SK-N-SH (cell line): ENCODE measurements around the gene SPIRE1. TPM values are rescaled to one million over a fixed set of nuclear protein-coding genes. Genes with fewer than 3 reads are reported as not detected.
"Not testable (repeated sequence)": the region's sequence is repeated elsewhere in the genome, so short reads cannot be mapped to it uniquely, and the experiment has no call there.

Source experiments
- CTCF ChIA-PET: fragments of 300-600, 350-600 bp; formaldehyde crosslinking; extraction: SDS; loops from one replicate; lab custom pipeline; 2021; lab: Yijun Ruan, JAX
- POLR2A ChIA-PET: fragments of 350-600 bp; sonication (Branson Sonifier 250); formaldehyde crosslinking; extraction: SDS; loops from one replicate; lab custom pipeline; 2020; ENCODE audit warnings: antibody characterized with exemption, inconsistent platforms; lab: Yijun Ruan, JAX
- DNase-seq: peaks from one replicate; pipeline ENCODE4 v3.0.0; 2012
- H2AFZ ChIP-seq: fragments of 200-600 bp; sonication (generic); 2 replicates; pipeline ENCODE4 v1.8.1; 2016; ENCODE audit warnings: antibody characterized with exemption, mild to moderate bottlenecking, low read depth
- H3F3A ChIP-seq: fragments of 200-600 bp; sonication (generic); replicated peaks from 2 replicates; pipeline ENCODE3; 2016; ENCODE audit warnings: antibody characterized with exemption, mild to moderate bottlenecking; ENCODE audit not compliant: insufficient read depth
- H3K27ac ChIP-seq, 2 experiments: fragments of 200-500 bp in 1 of 2; fragments of 200-600 bp in 1 of 2; sonication (Bioruptor generic) in 1 of 2; sonication (generic), shearing (Covaris generic) in 1 of 2; 2 replicates each; pipeline versions ENCODE4 v1.5.1 to v1.6.1; 2014 to 2016; ENCODE audit warnings: low read depth in 2 of 2, inconsistent platforms in 1 of 2, low read length in 1 of 2, mild to moderate bottlenecking in 1 of 2, mixed read lengths in 1 of 2
- H3K27me3 ChIP-seq: fragments of 200-600 bp; sonication (generic), shearing (Covaris generic); 2 replicates; pipeline ENCODE4 v1.6.1; 2016; ENCODE audit warnings: mixed run types; ENCODE audit not compliant: insufficient read depth
- H3K36me3 ChIP-seq, 2 experiments: fragments of 200-500 bp in 1 of 2; fragments of 200-600 bp in 1 of 2; sonication (Bioruptor generic) in 1 of 2; sonication (generic) in 1 of 2; replicated peaks in 1 of 2; 2 replicates each; pipeline versions ENCODE3 to v1.5.1; 2014 to 2016; ENCODE audit warnings: low read length in 1 of 2, mild to moderate bottlenecking in 1 of 2; ENCODE audit not compliant: insufficient read depth in 2 of 2, control insufficient read depth in 1 of 2
- H3K4me1 ChIP-seq, 2 experiments: fragments of 200-500 bp in 1 of 2; fragments of 200-600 bp in 1 of 2; sonication (Bioruptor generic) in 1 of 2; sonication (generic), shearing (Covaris generic) in 1 of 2; 2 replicates each; pipeline versions ENCODE4 v1.5.1 to v1.6.1; 2014 to 2016; ENCODE audit warnings: low read depth in 1 of 2, low read length in 1 of 2, mixed run types in 1 of 2; ENCODE audit not compliant: insufficient read depth in 2 of 2, control insufficient read depth in 1 of 2
- H3K4me2 ChIP-seq: fragments of 200-600 bp; sonication (generic), shearing (Covaris generic); 2 replicates; pipeline ENCODE4 v1.6.1; 2017; ENCODE audit warnings: mixed run types
- H3K4me3 ChIP-seq, 2 experiments: fragments of 200-500 bp in 1 of 2; fragments of 200-600 bp in 1 of 2; sonication (Bioruptor generic) in 1 of 2; sonication (generic), shearing (Covaris generic) in 1 of 2; 2 replicates each; pipeline versions ENCODE4 v1.5.1 to v1.8.1; 2014 to 2016; ENCODE audit warnings: low read depth in 2 of 2, inconsistent platforms in 1 of 2, low read length in 1 of 2, mild to moderate bottlenecking in 1 of 2, mixed read lengths in 1 of 2, moderate library complexity in 1 of 2
- H3K79me2 ChIP-seq: fragments of 200-600 bp; sonication (generic); 2 replicates; pipeline ENCODE4 v1.8.1; 2017; ENCODE audit warnings: mild to moderate bottlenecking; ENCODE audit not compliant: insufficient read depth
- H3K9ac ChIP-seq: fragments of 200-600 bp; sonication (generic); 2 replicates; pipeline ENCODE4 v1.6.1; 2017; ENCODE audit warnings: mixed run types
- H3K9me2 ChIP-seq: fragments of 200-600 bp; sonication (generic); 2 replicates; pipeline ENCODE4 v1.6.1; 2017; ENCODE audit warnings: mixed run types
- H3K9me3 ChIP-seq: fragments of 200-600 bp; sonication (generic); 2 replicates; pipeline ENCODE4 v1.6.1; 2017; ENCODE audit warnings: mixed run types, mild to moderate bottlenecking, moderate library complexity
- H4K20me1 ChIP-seq: fragments of 200-600 bp; sonication (generic); 2 replicates; pipeline ENCODE4 v1.6.1; 2017; ENCODE audit warnings: mild to moderate bottlenecking, mixed run types; ENCODE audit not compliant: insufficient read depth
- NFIC ChIP-seq: IDR thresholded peaks from 2 replicates; pipeline ENCODE4 v1.4.0; 2012; ENCODE audit warnings: borderline replicate concordance
- PBX3 ChIP-seq: IDR thresholded peaks from 2 replicates; pipeline ENCODE4; 2012
- POLR2AphosphoS5 ChIP-seq: IDR thresholded peaks from 2 replicates; pipeline ENCODE4 v1.6.1; 2012; ENCODE audit warnings: low read depth, low read length
- WGBS: methylation state at CpG from one replicate; pipeline ENCODE4 v1.1.6; 2017; ENCODE audit warnings: low lambda C conversion rate; 5-methylcytosine and 5-hydroxymethylcytosine counted together
- polyA plus RNA-seq, 3 experiments: library from polyadenylated mRNA; depleted of rRNA; stranded (reverse); fragments of >200 nt; gene quantifications; 2 replicates each; pipeline ENCODE4 v1.2.3, GENCODE V29; 2012

SPIRE1 gene
- polyA plus RNA-seq, 1 of the 3 experiments (the other 2 are of a cell fraction) = 6.7 TPM

- Histone ChIP-seq H3K9ac (no peak overlapping the region), H3K9me3 (no peaks in the 10 kb centered on the region; the same call in 1 of the 2 replicates), H3K27ac (no peak overlapping the region), H4K20me1 (peaks cover 9% of the 10 kb centered on the region), H3K9me2 (no peaks in the 10 kb centered on the region), H3K79me2 (peaks cover 52% of the 10 kb centered on the region), H2AFZ (no peak overlapping the region), H3K27me3 (no peaks in the 10 kb centered on the region), H3K4me1 (no peaks in the 10 kb centered on the region; a peak in 1 of 4 replicates), H3K4me2 (no peak overlapping the region), H3K4me3 (no peak overlapping the region)
- WGBS = 98% methylated on average over 2 of the region's 2 CpGs
- DNase-seq = no peak
- CTCF ChIA-PET = no interaction called here
- TF ChIP-seq PBX3 = no peak
- TF ChIP-seq, all 33 proteins: peak for 0
- POLR2A ChIA-PET = interaction anchor here (1.2 kb wide), 1 partner anchor 968 kb away, joined by 3 read pairs; no protein-coding TSS in a partner anchor
- Histone ChIP-seq H3K36me3 (peaks cover 0 to 8% of the 10 kb centered on the region in 2 experiments), H3F3A (no peaks in the 10 kb centered on the region)
Observed at GRCh38 chr18:12554796-12555388, 103.0 kb downstream of the SPIRE1 start.

DNA sequence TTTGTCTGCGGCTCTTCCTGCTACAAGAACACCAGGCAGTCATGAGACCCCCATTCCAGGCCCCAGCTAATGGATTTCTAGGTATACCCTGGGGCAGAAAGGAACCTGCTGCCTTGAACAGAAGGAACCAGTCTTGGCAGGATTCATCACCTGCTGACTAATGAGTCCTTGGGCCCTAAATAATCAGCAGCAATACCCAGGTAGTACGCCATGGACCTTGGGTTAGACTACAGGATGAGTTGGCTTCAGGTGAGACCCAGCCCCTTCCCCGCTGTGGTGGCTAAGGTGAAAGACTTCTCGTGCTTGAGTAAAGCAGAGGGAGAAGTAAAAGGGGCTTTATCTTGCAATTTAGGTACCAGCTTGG lies 105.0 kb downstream of the SPIRE1 start:
- Histone ChIP-seq H3K27ac (no peak overlapping the region), H4K20me1 (peaks cover 9% of the 10 kb centered on the region), H2AFZ (no peak overlapping the region), H3K4me2 (no peak overlapping the region), H3K36me3 (peaks cover 0 to 2% of the 10 kb centered on the region in 2 experiments), H3K27me3 (no peaks in the 10 kb centered on the region), H3K9me2 (no peaks in the 10 kb centered on the region), H3K9me3 (no peaks in the 10 kb centered on the region; the same call in 1 of the 2 replicates), H3K79me2 (peaks cover 54% of the 10 kb centered on the region), H3K4me1 (no peaks in the 10 kb centered on the region; a peak in 1 of 4 replicates), H3K9ac (no peak overlapping the region), H3F3A (no peaks in the 10 kb centered on the region), H3K4me3 (no peak overlapping the region)
- CTCF ChIA-PET = no interaction called here
- no peak for TF ChIP-seq POLR2AphosphoS5
- TF ChIP-seq NFIC = no peak
- POLR2A ChIA-PET = no interaction called here
- DNase-seq = no peak
- 93% methylated on average over 3 of the region's 4 CpGs for WGBS

- DNase-seq, H4K20me1 ChIP-seq, H3K36me3 ChIP-seq, POLR2A ChIA-PET, H3K4me1 ChIP-seq, H2AFZ ChIP-seq, H3K9me3 ChIP-seq, H3K9ac ChIP-seq, H3K4me3 ChIP-seq, H3K9me2 ChIP-seq, H3K4me2 ChIP-seq, H3F3A ChIP-seq, H3K27ac ChIP-seq, H3K27me3 ChIP-seq: not testable (repeated sequence)
- peaks cover 59% of the 10 kb centered on the region for H3K79me2 ChIP-seq
- CTCF ChIA-PET = interaction anchor here (0.6 kb wide), 2 partner anchors 24 to 161 kb away, joined by 3 read pairs; no protein-coding TSS in a partner anchor
- WGBS = 86% methylated on average over 13 of the region's 13 CpGs
Observed at GRCh38 chr18:12551943-12552878, 105.7 kb downstream of the SPIRE1 start.

- CTCF ChIA-PET = interaction anchor here (0.6 kb wide), 1 partner anchor 23 kb away, joined by 3 read pairs; no protein-coding TSS in a partner anchor
- not testable (repeated sequence) for H3K9ac ChIP-seq
- peaks cover 62% of the 10 kb centered on the region for H3K79me2 ChIP-seq
Observed at GRCh38 chr18:12551466-12551865, 106.4 kb downstream of the SPIRE1 start.

More at GRCh38 chr18:12551466-12551865, 106.4 kb downstream of the SPIRE1 start:
- H3K4me3 ChIP-seq, POLR2A ChIA-PET, H3K36me3 ChIP-seq, H3K9me3 ChIP-seq, DNase-seq, H2AFZ ChIP-seq, H3K9me2 ChIP-seq, H4K20me1 ChIP-seq, H3K4me2 ChIP-seq, H3K4me1 ChIP-seq, H3K27ac ChIP-seq, H3F3A ChIP-seq, H3K27me3 ChIP-seq: not testable (repeated sequence)
- 91% methylated on average over 13 of the region's 13 CpGs for WGBS
